ENCODE results near the gene CRYBB3. TPM values are rescaled to one million over a fixed set of nuclear protein-coding genes. Genes with fewer than 3 reads are reported as not detected.
"Not testable (repeated sequence)": the region's sequence is repeated elsewhere in the genome, so short reads cannot be mapped to it uniquely, and the experiment has no call there.

Gene CRYBB3
- total RNA-seq, 4 donors from 2014 or later = 0.65 TPM; not detected in 3

DNA sequence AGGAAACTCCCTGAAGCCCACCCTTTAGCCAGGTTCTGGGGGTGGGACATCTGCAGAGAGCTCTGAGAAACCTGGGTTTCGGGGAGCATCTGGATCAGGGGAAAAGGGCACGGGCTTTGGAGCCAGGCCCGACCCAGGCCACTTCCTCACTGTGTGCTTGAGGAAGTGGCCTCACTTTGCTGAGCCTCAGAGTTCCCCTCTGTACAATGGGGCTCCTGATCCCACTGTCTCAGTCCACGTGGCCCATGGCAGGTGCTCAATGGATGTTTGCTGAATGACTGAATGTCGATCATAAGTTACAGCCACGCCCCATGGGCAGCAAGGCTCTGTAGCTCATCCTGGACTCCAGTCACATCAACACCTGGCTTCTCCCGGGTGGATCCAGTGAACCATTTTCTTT, 1.3 kb downstream of the CRYBB3 start:
- TF ChIP-seq CTCF (IDR thresholded peaks at IDR 0.05) (no peak), POLR2A (IDR thresholded peaks at IDR 0.05) (no peak)
- 72 to 80% methylated on average over 5 to 7 of the region's 7 CpGs for WGBS, 2 donors
- intact Hi-C loops (cut with DNase I; ENCODE audit: low total_unique reads) = no loop called here
- no peak for DNase-seq (ENCODE audit: low spot score in 2 of 2)
- H3K4me3 ChIP-seq (ENCODE audit: low read depth, poor library complexity, severe bottlenecking) = no peak overlapping the region

DNA sequence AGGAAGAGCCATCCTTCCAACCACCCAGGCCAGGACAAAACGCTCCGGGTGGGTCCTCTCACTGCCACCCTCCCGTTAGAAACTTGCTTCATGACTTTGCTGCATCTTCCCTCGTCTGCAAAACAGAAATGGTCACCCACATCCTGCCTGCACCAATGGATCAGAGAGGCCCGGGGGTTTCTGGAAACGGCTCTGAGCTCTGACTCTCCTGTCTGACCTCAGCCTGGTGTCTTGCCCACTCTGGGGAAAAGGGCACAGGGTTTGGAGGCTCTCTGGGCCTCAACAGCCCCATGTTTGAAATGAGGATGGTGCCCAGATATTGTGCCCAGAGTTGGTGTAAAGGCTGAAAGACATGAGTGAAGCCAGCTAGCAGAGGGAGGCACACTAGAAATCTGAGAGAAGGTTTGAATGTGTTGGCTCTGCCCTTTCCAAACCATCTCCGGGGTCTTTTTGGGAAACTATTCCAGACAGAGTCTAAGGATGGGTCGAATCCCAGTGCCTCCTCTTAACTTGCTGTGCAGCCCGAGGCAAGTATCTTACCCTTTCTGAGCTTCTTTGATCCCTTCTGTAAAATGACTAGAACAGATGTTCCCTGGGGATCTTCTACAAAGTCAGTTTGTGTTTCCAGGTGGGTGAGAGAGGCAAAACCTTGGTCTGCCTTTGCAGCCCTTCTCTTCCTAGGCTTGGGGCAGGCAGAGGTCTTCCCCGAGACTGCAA, 2.1 kb downstream of the CRYBB3 start:
- DNase-seq (ENCODE audit: low spot score in 2 of 2) = no peak
- intact Hi-C loops (cut with DNase I; ENCODE audit: low total_unique reads) = no loop called here
- TF ChIP-seq POLR2A (IDR thresholded peaks at IDR 0.05) = no peak
- no peak for TF ChIP-seq CTCF (IDR thresholded peaks at IDR 0.05)
- H3K4me3 ChIP-seq (ENCODE audit: low read depth, poor library complexity, severe bottlenecking) = no peak overlapping the region
- 64 to 68% methylated on average over 10 of the region's 10 CpGs for WGBS, 2 donors

DNA sequence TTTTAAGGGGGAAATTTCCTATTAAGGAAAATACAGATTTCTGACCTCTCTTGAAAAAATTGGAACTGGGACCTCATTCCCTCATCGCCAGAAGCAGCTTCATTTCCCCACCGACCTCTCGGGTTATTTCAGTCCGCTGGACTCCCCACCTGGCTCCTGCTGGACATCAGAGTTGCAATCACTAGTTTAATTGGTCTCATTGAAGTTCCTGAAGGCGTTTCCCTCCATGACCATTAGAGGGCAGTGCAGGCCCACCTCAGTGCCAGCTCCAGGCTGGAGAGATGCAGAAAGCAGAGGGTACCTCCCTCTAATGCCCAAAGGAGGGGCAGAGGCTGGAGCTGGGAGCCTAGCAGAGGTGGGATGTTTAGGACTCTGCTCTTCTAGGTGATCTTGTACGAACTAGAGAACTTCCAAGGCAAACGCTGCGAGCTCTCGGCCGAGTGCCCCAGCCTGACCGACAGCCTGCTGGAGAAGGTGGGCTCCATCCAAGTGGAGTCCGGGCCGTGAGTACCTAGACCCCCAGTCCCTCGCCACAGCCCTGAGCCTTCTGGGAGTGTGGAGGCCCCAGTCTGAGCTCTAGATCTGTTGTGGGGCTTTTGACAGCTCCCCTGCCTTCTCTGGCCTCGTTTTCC, 2.7 kb downstream of the CRYBB3 start:
- no peak for TF ChIP-seq CTCF (IDR thresholded peaks at IDR 0.05)
- TF ChIP-seq POLR2A (IDR thresholded peaks at IDR 0.05) = no peak
- intact Hi-C loops (cut with DNase I; ENCODE audit: low total_unique reads) = no loop called here
- H3K4me3 ChIP-seq (ENCODE audit: low read depth, poor library complexity, severe bottlenecking) = no peak overlapping the region
- peak in 1 of 2 donors; percentile 29 for DNase-seq (ENCODE audit: low spot score in 2 of 2)
- 53 to 55% methylated on average over 14 to 15 of the region's 15 CpGs for whole genome bisulfite sequencing, 2 donors

GRCh38 chr22:25203082-25203481, 3.4 kb downstream of the CRYBB3 start:
- intact Hi-C loops (cut with DNase I; ENCODE audit: low total_unique reads) = no loop called here

GRCh38 chr22:25204547-25204946, 4.9 kb downstream of the CRYBB3 start:
- H3K4me3 ChIP-seq (ENCODE audit: low read depth, poor library complexity, severe bottlenecking); DNase-seq (ENCODE audit: low spot score in 2 of 2); intact Hi-C loops (cut with DNase I; ENCODE audit: low total_unique reads): not testable (repeated sequence)
- WGBS, 2 donors = 74 to 76% methylated on average over 7 of the region's 7 CpGs

More at GRCh38 chr22:25203082-25203481, 3.4 kb downstream of the CRYBB3 start:
- no peak for TF ChIP-seq CTCF (IDR thresholded peaks at IDR 0.05)
- TF ChIP-seq POLR2A (IDR thresholded peaks at IDR 0.05) = no peak
- no peak overlapping the region for H3K4me3 ChIP-seq (ENCODE audit: low read depth, poor library complexity, severe bottlenecking)
- no peak for DNase-seq (ENCODE audit: low spot score in 2 of 2)
- WGBS, 2 donors = 88 to 94% methylated on average over 4 of the region's 4 CpGs

- intact Hi-C loops (cut with DNase I; ENCODE audit: low total_unique reads) = no loop called here
- no peak for DNase-seq (ENCODE audit: low spot score in 2 of 2)
- WGBS, 2 donors = 96 to 100% methylated on average over 1 of the region's 1 CpG
- H3K4me3 ChIP-seq (ENCODE audit: low read depth, poor library complexity, severe bottlenecking) = no peak overlapping the region
- TF ChIP-seq POLR2A (IDR thresholded peaks at IDR 0.05) (no peak), CTCF (IDR thresholded peaks at IDR 0.05) (no peak)
Observed at GRCh38 chr22:25205847-25206246, 6.2 kb downstream of the CRYBB3 start.

All from lower leg skin (tissue), 4 donors.